GM12865 (cell line): ENCODE measurements around the gene IL17D.

Experiments
- DNase-seq: peaks from one replicate; pipeline ENCODE4 v3.0.0; 2010; ENCODE audit warnings: low read depth
- H3K4me3 ChIP-seq: 2 replicates; pipeline ENCODE4 v1.5.1; 2011; ENCODE audit warnings: mild to moderate bottlenecking, low read depth, low read length, control low read depth
- TF ChIP-seq, protein P1 (sequence below): IDR thresholded peaks from 2 replicates; pipeline ENCODE4 v1.5.1; 2011; ENCODE audit warnings: low read length, control low read depth, low read depth, inconsistent platforms; ENCODE audit not compliant: insufficient read depth; ENCODE audit errors: missing control alignments

Gene IL17D

GRCh38 chr13:20704459-20705069 is 1.1 kb downstream of the IL17D start:
- no peak overlapping the region for H3K4me3 ChIP-seq
- TF ChIP-seq, protein P1, sequence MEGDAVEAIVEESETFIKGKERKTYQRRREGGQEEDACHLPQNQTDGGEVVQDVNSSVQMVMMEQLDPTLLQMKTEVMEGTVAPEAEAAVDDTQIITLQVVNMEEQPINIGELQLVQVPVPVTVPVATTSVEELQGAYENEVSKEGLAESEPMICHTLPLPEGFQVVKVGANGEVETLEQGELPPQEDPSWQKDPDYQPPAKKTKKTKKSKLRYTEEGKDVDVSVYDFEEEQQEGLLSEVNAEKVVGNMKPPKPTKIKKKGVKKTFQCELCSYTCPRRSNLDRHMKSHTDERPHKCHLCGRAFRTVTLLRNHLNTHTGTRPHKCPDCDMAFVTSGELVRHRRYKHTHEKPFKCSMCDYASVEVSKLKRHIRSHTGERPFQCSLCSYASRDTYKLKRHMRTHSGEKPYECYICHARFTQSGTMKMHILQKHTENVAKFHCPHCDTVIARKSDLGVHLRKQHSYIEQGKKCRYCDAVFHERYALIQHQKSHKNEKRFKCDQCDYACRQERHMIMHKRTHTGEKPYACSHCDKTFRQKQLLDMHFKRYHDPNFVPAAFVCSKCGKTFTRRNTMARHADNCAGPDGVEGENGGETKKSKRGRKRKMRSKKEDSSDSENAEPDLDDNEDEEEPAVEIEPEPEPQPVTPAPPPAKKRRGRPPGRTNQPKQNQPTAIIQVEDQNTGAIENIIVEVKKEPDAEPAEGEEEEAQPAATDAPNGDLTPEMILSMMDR = no peak
- DNase-seq = no peak

DNA sequence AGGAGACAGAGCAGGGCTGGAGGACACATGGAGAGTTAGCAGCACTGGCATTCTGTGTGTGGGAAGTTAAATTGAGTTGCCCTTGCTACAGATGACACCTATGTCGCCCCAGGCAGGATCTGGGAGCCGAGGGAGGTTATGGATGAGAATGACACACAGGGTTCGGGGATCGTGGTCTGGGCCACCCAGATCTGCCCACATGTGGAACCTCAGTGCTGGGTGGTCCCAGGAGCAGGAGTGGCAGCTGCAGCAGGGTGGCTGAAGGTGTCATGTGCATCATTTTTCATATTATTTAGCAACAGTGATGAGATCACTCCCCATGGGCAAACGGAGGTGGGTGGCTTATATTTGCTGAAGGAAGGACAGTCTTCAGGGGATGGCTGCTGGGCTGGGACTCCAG is 3.2 kb downstream of the IL17D start:
- no peak overlapping the region for H3K4me3 ChIP-seq
- no peak for DNase-seq
- TF ChIP-seq, protein P1 = no peak

GRCh38 chr13:20708216-20708615 is 4.7 kb downstream of the IL17D start:
- no peak overlapping the region for H3K4me3 ChIP-seq
- no peak for DNase-seq
- TF ChIP-seq, protein P1 = no peak

DNA sequence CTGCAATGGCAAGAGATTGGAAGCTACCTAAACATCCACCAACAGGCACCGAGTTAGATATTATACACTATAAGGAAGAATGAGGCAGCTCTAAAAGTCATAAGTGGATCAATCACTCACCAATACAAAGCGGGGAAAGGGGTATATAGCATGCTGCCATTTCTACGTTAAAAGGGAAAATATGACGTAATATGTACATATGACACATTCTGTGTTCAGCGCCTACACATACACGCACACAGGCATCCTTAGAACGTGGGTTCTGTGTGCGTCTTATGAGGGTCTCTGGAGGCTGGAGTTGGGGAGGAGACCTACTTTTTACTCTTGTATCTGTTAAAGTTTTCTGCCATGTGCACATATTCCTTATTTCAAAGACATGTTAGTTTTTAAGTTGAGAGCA is 5.9 kb downstream of the IL17D start:
- no peak overlapping the region for H3K4me3 ChIP-seq
- no peak for DNase-seq
- TF ChIP-seq, protein P1 = no peak

- DNase-seq = no peak
- H3K4me3 ChIP-seq = no peak overlapping the region
- TF ChIP-seq, protein P1 = no peak
These were observed 6.3 kb downstream of the IL17D start for GRCh38 chr13:20709782-20710181.

DNA sequence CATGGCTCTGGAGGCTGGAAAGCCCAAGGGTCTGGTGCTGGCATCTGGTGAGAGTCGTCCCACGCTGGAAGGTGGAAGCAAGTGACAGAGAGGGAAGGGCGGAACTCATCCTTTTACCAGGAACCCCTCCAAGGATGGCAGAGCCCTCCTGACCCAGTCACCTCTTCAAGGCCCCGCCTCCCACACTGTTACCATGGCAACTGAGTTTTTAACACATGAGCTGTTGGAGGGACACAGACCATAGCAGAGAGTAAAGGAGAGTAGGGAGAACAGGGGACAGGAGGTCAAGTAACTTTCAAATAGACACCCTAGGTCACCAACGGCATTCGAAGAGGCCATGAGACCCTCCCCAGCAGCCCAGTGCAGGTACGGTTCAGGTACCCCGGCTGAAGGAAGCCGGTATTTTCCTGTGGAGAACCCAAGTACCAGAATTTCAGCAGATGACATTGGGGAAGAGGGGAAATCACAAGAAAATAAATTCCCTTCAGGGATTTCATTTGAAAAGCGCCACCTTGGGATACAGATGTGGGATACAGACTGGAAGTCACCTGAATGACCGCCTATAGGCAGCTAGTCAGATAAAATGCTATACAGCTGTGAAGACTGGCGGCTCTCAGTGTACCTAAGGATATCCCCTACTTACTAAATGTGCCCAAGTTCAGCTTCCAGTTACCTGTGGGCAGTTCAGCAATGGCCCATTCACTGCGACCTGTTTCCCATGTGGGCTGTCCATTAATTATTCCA is 8.0 kb downstream of the IL17D start:
- TF ChIP-seq, protein P1 = no peak
- DNase-seq = peak; percentile 32
- H3K4me3 ChIP-seq = no peak overlapping the region

- H3K4me3 ChIP-seq = no peak overlapping the region
- TF ChIP-seq, protein P1 = no peak
- no peak for DNase-seq
These were observed 9.5 kb downstream of the IL17D start for GRCh38 chr13:20713014-20713376.
